Hepatocyte (in vitro differentiated cells): ENCODE results near the gene HOXB6. TPM values are rescaled to one million over a fixed set of nuclear protein-coding genes. Genes with fewer than 3 reads are reported as not detected.

ENCODE experiments used
- DNase-seq: peaks from one replicate; pipeline ENCODE4 v3.0.0-alpha.2; 2016; ENCODE audit warnings: low spot score
- H2AFZ ChIP-seq: fragments of 200-600 bp; sonication (generic); 2 replicates; pipeline ENCODE4 v1.6.0; 2016; ENCODE audit warnings: antibody characterized with exemption, mild to moderate bottlenecking
- H3K27ac ChIP-seq: fragments of 200-600 bp; sonication (generic); 2 replicates; pipeline ENCODE4 v1.5.1; 2016; ENCODE audit warnings: mild to moderate bottlenecking
- H3K27me3 ChIP-seq: fragments of 200-600 bp; sonication (generic); 2 replicates; pipeline ENCODE4 v1.6.1; 2016
- H3K36me3 ChIP-seq: fragments of 200-600 bp; sonication (generic); replicated peaks from 2 replicates; pipeline ENCODE4 v1.5.1; 2016; ENCODE audit warnings: low read depth; ENCODE audit not compliant: insufficient read depth
- H3K4me1 ChIP-seq: fragments of 200-600 bp; sonication (generic); 2 replicates; pipeline ENCODE4 v1.5.1; 2016; ENCODE audit warnings: mild to moderate bottlenecking, moderate library complexity; ENCODE audit not compliant: insufficient read depth
- H3K4me2 ChIP-seq: fragments of 200-600 bp; sonication (generic); 2 replicates; pipeline ENCODE4 v1.6.0; 2016
- H3K4me3 ChIP-seq: fragments of 200-600 bp; sonication (generic); 2 replicates; pipeline ENCODE4 v1.5.1; 2016; ENCODE audit warnings: mild to moderate bottlenecking
- H3K79me2 ChIP-seq: fragments of 200-600 bp; sonication (generic); 2 replicates; pipeline ENCODE4 v1.6.0; 2017; ENCODE audit warnings: mild to moderate bottlenecking
- H3K9me2 ChIP-seq: fragments of 200-600 bp; sonication (generic); replicated peaks from 2 replicates; pipeline ENCODE4 v1.6.0; 2017; ENCODE audit warnings: mild to moderate bottlenecking; ENCODE audit not compliant: insufficient read depth
- H3K9me3 ChIP-seq: fragments of 200-600 bp; sonication (generic); 2 replicates; pipeline ENCODE4 v1.5.1; 2016; ENCODE audit warnings: low read depth, mild to moderate bottlenecking
- H4K20me1 ChIP-seq: fragments of 200-600 bp; sonication (generic); 2 replicates; pipeline ENCODE4 v1.6.0; 2016; ENCODE audit warnings: mild to moderate bottlenecking; ENCODE audit not compliant: insufficient read depth, poor library complexity, severe bottlenecking
- EZH2 ChIP-seq: fragments of 200-600 bp; sonication (generic); IDR thresholded peaks from 2 replicates; pipeline ENCODE4 v1.6.1; 2016; ENCODE audit warnings: antibody characterized with exemption, mild to moderate bottlenecking, borderline replicate concordance
- EZH2phosphoT487 ChIP-seq: fragments of 200-600 bp; sonication (generic); IDR thresholded peaks from one replicate; pipeline ENCODE4 v1.6.1; 2018; ENCODE audit warnings: antibody characterized with exemption, mild to moderate bottlenecking, low read depth, moderate library complexity; ENCODE audit not compliant: unreplicated experiment, severe bottlenecking
- WGBS: methylation state at CpG from one replicate; pipeline ENCODE4 v1.1.6; 2016; ENCODE audit warnings: low lambda C conversion rate; ENCODE audit errors: missing lambda C conversion rate; 5-methylcytosine and 5-hydroxymethylcytosine counted together
- polyA plus RNA-seq: library from polyadenylated mRNA; unstranded; fragments of >200 nt; fragmentation: Nextera tagmentation; extraction: Ambion mirVana; gene quantifications from 2 replicates; pipeline ENCODE4 v1.2.1, GENCODE V29; 2016
- total RNA-seq: library from RNA; depleted of rRNA; stranded (reverse); fragments of >200 nt; gene quantifications from 2 replicates; pipeline ENCODE4 v1.2.3, GENCODE V29; 2014
- TF ChIP-seq, protein P1 (sequence below): fragments of 200-600 bp; sonication (generic); IDR thresholded peaks from 2 replicates; pipeline ENCODE4 v1.5.1; 2016; ENCODE audit warnings: antibody characterized with exemption, mild to moderate bottlenecking; ENCODE audit not compliant: poor library complexity

The HOXB6 gene
- total and polyA plus RNA-seq, 2 experiments from 2014 or later, result 4.8 to 7.7 TPM

DNA sequence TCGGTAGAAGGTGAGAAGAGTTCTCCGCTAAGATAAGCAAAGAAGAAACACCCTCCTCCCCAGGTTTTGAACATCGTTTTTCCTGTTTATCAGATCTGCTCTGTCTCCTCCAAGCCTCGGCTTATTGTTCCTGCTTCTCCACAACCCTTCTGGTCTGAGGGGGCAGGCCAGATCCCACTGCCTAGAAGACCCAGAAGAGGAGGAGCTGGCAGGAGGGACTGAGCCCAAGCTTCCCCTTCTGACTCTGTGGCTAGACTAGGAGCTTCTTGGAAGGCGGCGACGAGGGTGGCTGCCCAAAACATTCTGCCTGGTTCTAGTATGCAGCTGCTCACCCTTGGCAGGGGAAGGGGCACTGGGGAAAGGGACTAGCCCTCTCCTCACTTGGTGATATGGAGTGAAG lies 6.0 kb downstream of the HOXB6 start:
- Histone ChIP-seq H3K4me1 (peaks cover 10% of the 10 kb centered on the region), H3K4me2 (peak overlapping the region; percentile 92), H3K79me2 (no peaks in the 10 kb centered on the region), H3K36me3 (no peaks in the 10 kb centered on the region), H4K20me1 (no peaks in the 10 kb centered on the region), H3K9me3 (no peaks in the 10 kb centered on the region), H3K9me2 (no peaks in the 10 kb centered on the region), H3K27ac (peak overlapping the region; percentile 36), H3K27me3 (peaks cover 96% of the 10 kb centered on the region), H3K4me3 (no peak overlapping the region), H2AFZ (no peak overlapping the region)
- WGBS, result 29% methylated on average over 7 of the region's 7 CpGs
- DNase-seq, result no peak
- TF ChIP-seq, protein P1, sequence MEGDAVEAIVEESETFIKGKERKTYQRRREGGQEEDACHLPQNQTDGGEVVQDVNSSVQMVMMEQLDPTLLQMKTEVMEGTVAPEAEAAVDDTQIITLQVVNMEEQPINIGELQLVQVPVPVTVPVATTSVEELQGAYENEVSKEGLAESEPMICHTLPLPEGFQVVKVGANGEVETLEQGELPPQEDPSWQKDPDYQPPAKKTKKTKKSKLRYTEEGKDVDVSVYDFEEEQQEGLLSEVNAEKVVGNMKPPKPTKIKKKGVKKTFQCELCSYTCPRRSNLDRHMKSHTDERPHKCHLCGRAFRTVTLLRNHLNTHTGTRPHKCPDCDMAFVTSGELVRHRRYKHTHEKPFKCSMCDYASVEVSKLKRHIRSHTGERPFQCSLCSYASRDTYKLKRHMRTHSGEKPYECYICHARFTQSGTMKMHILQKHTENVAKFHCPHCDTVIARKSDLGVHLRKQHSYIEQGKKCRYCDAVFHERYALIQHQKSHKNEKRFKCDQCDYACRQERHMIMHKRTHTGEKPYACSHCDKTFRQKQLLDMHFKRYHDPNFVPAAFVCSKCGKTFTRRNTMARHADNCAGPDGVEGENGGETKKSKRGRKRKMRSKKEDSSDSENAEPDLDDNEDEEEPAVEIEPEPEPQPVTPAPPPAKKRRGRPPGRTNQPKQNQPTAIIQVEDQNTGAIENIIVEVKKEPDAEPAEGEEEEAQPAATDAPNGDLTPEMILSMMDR, result no peak
- TF ChIP-seq EZH2phosphoT487 (no peak), EZH2 (no peak)

DNA sequence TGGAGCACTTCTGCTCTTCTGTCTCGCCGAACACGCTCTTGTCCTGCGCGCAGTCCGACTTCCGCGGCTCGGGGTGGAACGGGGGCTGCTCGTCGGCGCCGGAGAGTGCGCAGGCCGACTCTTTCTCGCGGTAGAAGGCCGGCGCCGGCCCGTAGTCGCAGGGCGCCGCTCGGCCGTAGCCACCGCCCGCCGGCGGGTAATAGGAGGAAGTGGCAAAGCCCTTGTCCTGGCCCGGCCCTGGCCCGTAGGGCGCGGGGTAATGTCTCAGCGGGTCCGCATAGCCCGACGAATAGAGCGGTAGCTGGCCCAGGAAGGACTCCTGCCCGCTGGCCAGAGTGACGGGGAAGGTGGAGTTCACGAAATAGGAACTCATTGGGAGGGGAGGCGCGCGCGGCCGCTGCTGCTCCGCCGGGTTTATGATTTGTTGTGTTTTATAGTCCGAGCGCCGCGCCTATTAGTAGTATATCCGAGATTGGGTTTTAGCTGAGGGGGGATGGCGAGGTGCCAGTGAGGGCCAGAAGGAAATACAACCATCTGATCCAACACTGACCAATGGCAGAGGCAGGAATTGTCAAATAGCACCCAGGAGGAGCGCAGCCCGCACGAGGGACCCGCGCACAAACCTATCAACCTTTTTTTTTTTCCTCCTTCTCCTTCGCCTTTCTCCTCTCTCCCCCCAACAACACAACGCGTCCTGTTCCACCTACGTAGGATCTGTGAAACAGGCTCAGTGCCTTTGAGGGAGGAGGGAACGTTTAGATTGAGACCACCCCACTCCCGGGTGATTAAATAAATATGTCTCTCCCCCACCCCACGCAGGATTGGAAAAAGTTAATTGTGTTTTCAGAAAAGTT lies 6.8 kb downstream of the HOXB6 start:
- Histone ChIP-seq H3K4me2 (peak overlapping the region; percentile 92), H2AFZ (peak overlapping the region; percentile 81), H3K4me1 (peaks cover 10% of the 10 kb centered on the region), H3K27ac (peak overlapping the region; percentile 37), H3K79me2 (no peaks in the 10 kb centered on the region), H3K9me3 (no peaks in the 10 kb centered on the region), H3K27me3 (peaks cover 95% of the 10 kb centered on the region), H4K20me1 (no peaks in the 10 kb centered on the region), H3K36me3 (no peaks in the 10 kb centered on the region), H3K9me2 (no peaks in the 10 kb centered on the region), H3K4me3 (peak overlapping the region; percentile 27)
- WGBS, result 2% methylated on average over 67 of the region's 68 CpGs
- TF ChIP-seq, protein P1, result no peak
- TF ChIP-seq EZH2phosphoT487 (peak; percentile 94), EZH2 (peak; percentile 98)
- DNase-seq, result peak; percentile 41

DNA sequence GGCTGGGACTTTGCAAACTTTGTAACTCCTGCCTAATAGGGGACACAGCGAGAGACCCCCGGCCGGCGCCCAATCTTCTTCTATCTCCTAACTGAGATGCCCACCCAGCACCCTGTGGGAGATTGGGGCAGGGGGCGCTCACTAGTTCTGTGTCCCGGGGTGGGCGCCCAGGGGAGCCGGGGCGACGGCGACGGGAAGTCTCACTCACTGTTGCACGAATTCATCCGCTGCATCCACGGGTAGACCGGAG lies 7.3 kb downstream of the HOXB6 start:
- Histone ChIP-seq H3K27ac (peak overlapping the region; percentile 37), H4K20me1 (no peaks in the 10 kb centered on the region), H2AFZ (peak overlapping the region; percentile 81), H3K36me3 (no peaks in the 10 kb centered on the region), H3K9me3 (no peaks in the 10 kb centered on the region), H3K27me3 (peaks cover 96% of the 10 kb centered on the region), H3K4me1 (peaks cover 10% of the 10 kb centered on the region), H3K9me2 (no peaks in the 10 kb centered on the region), H3K4me3 (peak overlapping the region; percentile 27), H3K79me2 (no peaks in the 10 kb centered on the region), H3K4me2 (peak overlapping the region; percentile 92)
- 2% methylated on average over 15 of the region's 16 CpGs for WGBS
- TF ChIP-seq EZH2 (no peak), EZH2phosphoT487 (no peak)
- TF ChIP-seq, protein P1, result no peak
- no peak for DNase-seq
